GM23338 (cell line): Measurements from ENCODE around the gene CNNM4. TPM values are rescaled to one million over a fixed set of nuclear protein-coding genes. Genes with fewer than 3 reads are reported as not detected.

Experiments
- ATAC-seq: fragments of 200-7000 bp; cut with Tn5 transposase; 3 replicates; pipeline ENCODE4 v1.9.1; 2020
- DNase-seq: peaks from one replicate; pipeline ENCODE4 v3.0.0-alpha.2; 2015; ENCODE audit warnings: low spot score
- H2AFZ ChIP-seq: fragments of 200-600 bp; sonication (generic); 2 replicates; pipeline ENCODE4 v1.8.0; 2016; ENCODE audit warnings: antibody characterized with exemption, mild to moderate bottlenecking, moderate library complexity
- H3F3A ChIP-seq: fragments of 200-600 bp; sonication (generic); replicated peaks from 2 replicates; pipeline ENCODE4 v1.8.0; 2017; ENCODE audit warnings: antibody characterized with exemption, mixed run types, low read depth
- H3K27ac ChIP-seq: fragments of 200-600 bp; sonication (generic); 2 replicates; pipeline ENCODE4 v1.6.1; 2016; ENCODE audit warnings: low read depth
- H3K27me3 ChIP-seq: fragments of 200-600 bp; sonication (generic); 2 replicates; pipeline ENCODE4 v1.8.0; 2016; ENCODE audit warnings: mild to moderate bottlenecking, mixed run types, moderate library complexity; ENCODE audit not compliant: insufficient read depth
- H3K36me3 ChIP-seq: fragments of 200-600 bp; sonication (generic); 2 replicates; pipeline ENCODE4 v1.8.0; 2016; ENCODE audit warnings: mild to moderate bottlenecking; ENCODE audit not compliant: insufficient read depth
- H3K4me1 ChIP-seq: fragments of 200-600 bp; sonication (generic); 2 replicates; pipeline ENCODE4 v1.8.0; 2016; ENCODE audit warnings: mild to moderate bottlenecking, moderate library complexity; ENCODE audit not compliant: insufficient read depth
- H3K4me2 ChIP-seq: fragments of 200-600 bp; sonication (generic); 2 replicates; pipeline ENCODE4 v1.7.1; 2017; ENCODE audit warnings: mixed run types
- H3K4me3 ChIP-seq: fragments of 200-600 bp; sonication (generic); 2 replicates; pipeline ENCODE4 v1.6.1; 2016; ENCODE audit warnings: mixed run types
- H3K79me2 ChIP-seq: fragments of 200-600 bp; sonication (generic); replicated peaks from 2 replicates; pipeline ENCODE4 v1.8.0; 2017; ENCODE audit warnings: mild to moderate bottlenecking; ENCODE audit not compliant: insufficient read depth
- H3K9me2 ChIP-seq: fragments of 200-600 bp; sonication (generic); 2 replicates; pipeline ENCODE4 v1.8.0; 2017; ENCODE audit not compliant: insufficient read depth
- H4K20me1 ChIP-seq: fragments of 200-600 bp; sonication (generic); replicated peaks from 2 replicates; pipeline ENCODE4 v1.8.0; 2017; ENCODE audit warnings: mild to moderate bottlenecking; ENCODE audit not compliant: insufficient read depth
- H3K27ac Mint-ChIP-seq: 2 replicates; pipeline ENCODE4 v1.8.0; 2020; ENCODE audit warnings: inconsistent platforms, mild to moderate bottlenecking, moderate library complexity, mixed read lengths
- H3K27me3 Mint-ChIP-seq: 3 replicates; pipeline ENCODE4 v1.8.0; 2022; ENCODE audit warnings: low read depth, mild to moderate bottlenecking, moderate library complexity, mixed read lengths, inconsistent platforms; ENCODE audit not compliant: insufficient read depth, poor library complexity
- H3K36me3 Mint-ChIP-seq: 3 replicates; pipeline ENCODE4 v1.8.0; 2021; ENCODE audit warnings: low read depth, mild to moderate bottlenecking, inconsistent platforms, moderate library complexity, mixed read lengths
- H3K4me1 Mint-ChIP-seq: 3 replicates; pipeline ENCODE4 v1.8.0; 2020; ENCODE audit warnings: mild to moderate bottlenecking, inconsistent platforms, mixed read lengths
- H3K4me3 Mint-ChIP-seq: 3 replicates; pipeline ENCODE4 v1.8.0; 2021; ENCODE audit warnings: moderate library complexity, mild to moderate bottlenecking, inconsistent platforms, mixed read lengths
- H3K9me3 Mint-ChIP-seq: 3 replicates; pipeline ENCODE4 v1.8.0; 2020; ENCODE audit warnings: moderate library complexity, mild to moderate bottlenecking, inconsistent platforms, mixed read lengths
- CREB1 ChIP-seq: fragments of 250-450 bp; sonication (Bioruptor Pico); IDR thresholded peaks from 2 replicates; pipeline ENCODE4 v1.5.0; 2020; ENCODE audit warnings: low read depth, mild to moderate bottlenecking, moderate library complexity
- CTCF ChIP-seq, 2 experiments: fragments of 200-600 bp in 1 of 2; sonication (generic) in 1 of 2; conservative IDR thresholded peaks; 2 replicates each; pipeline versions ENCODE4 v1.5.1 to v1.6.1; 2016 to 2017; ENCODE audit warnings: antibody characterized with exemption in 2 of 2, low read depth in 2 of 2, mild to moderate bottlenecking in 2 of 2, moderate library complexity in 1 of 2
- ETS1 ChIP-seq: IDR thresholded peaks from 2 replicates; pipeline ENCODE4 v1.6.1; 2016; ENCODE audit warnings: antibody characterized with exemption
- EZH2 ChIP-seq: fragments of 200-600 bp; sonication (generic); IDR thresholded peaks from one replicate; pipeline ENCODE4 v1.8.0; 2017; ENCODE audit warnings: antibody characterized with exemption, mild to moderate bottlenecking, low read depth; ENCODE audit not compliant: unreplicated experiment
- EZH2phosphoT487 ChIP-seq: fragments of 200-600 bp; sonication (generic); IDR thresholded peaks from one replicate; pipeline ENCODE4 v1.8.1; 2018; ENCODE audit warnings: antibody characterized with exemption; ENCODE audit not compliant: unreplicated experiment
- NANOG ChIP-seq: IDR thresholded peaks from 2 replicates; pipeline ENCODE4 v1.6.1; 2016; ENCODE audit warnings: antibody characterized with exemption, borderline replicate concordance
- POLR2AphosphoS5 ChIP-seq: IDR thresholded peaks from 2 replicates; pipeline ENCODE4 v1.6.1; 2016; ENCODE audit warnings: antibody characterized with exemption, low read depth
- REST ChIP-seq: IDR thresholded peaks from one replicate; pipeline ENCODE4 v1.6.1; 2018; ENCODE audit warnings: antibody characterized with exemption; ENCODE audit not compliant: unreplicated experiment
- STAT1 ChIP-seq: IDR thresholded peaks from one replicate; pipeline ENCODE4 v1.6.1; 2016; ENCODE audit warnings: antibody characterized with exemption; ENCODE audit not compliant: unreplicated experiment
- ZNF114 ChIP-seq: fragments of 250-450 bp; sonication (Bioruptor Pico); IDR thresholded peaks from 2 replicates; pipeline ENCODE4 v1.5.0; 2020; ENCODE audit warnings: mild to moderate bottlenecking, moderate library complexity
- ZNF331 ChIP-seq: fragments of 250-450 bp; sonication (Bioruptor Pico); IDR thresholded peaks from 2 replicates; pipeline ENCODE4 v1.5.0; 2020; ENCODE audit warnings: low read depth, mild to moderate bottlenecking, moderate library complexity
- ZNF462 ChIP-seq: fragments of 250-450 bp; sonication (Bioruptor Pico); IDR thresholded peaks from 2 replicates; pipeline ENCODE4 v1.5.0; 2020; ENCODE audit warnings: mild to moderate bottlenecking, moderate library complexity
- polyA plus RNA-seq: library from polyadenylated mRNA; unstranded; fragments of >200 nt; fragmentation: Nextera tagmentation; extraction: Ambion mirVana; gene quantifications from 2 replicates; pipeline ENCODE4 v1.2.1, GENCODE V29; 2016
- total RNA-seq: library from RNA; depleted of rRNA; stranded (reverse); fragments of >200 nt; shearing (Covaris generic); gene quantifications from 2 replicates; pipeline ENCODE4 v1.2.3, GENCODE V29; 2014

The CNNM4 gene
- total and polyA plus RNA-seq, 2 experiments from 2014 or later: 2.9 to 12.9 TPM

GRCh38 chr2:96813656-96814055 lies 53.0 kb downstream of the CNNM4 start:
- Histone ChIP-seq H2AFZ (no peak overlapping the region), H3K4me2 (no peak overlapping the region), H3K79me2 (peaks cover 17% of the 10 kb centered on the region), H3F3A (peaks cover 6% of the 10 kb centered on the region; the same call in 1 of the 2 replicates), H4K20me1 (peaks cover 14% of the 10 kb centered on the region), H3K4me3 (no peak overlapping the region), H3K4me1 (peaks cover 19% of the 10 kb centered on the region), H3K27me3 (no peaks in the 10 kb centered on the region), H3K36me3 (no peaks in the 10 kb centered on the region), H3K9me2 (no peaks in the 10 kb centered on the region), H3K27ac (no peak overlapping the region)
- peaks cover 11% of the 10 kb centered on the region for H3K36me3 Mint-ChIP-seq
- peaks cover 14% of the 10 kb centered on the region for H3K27me3 Mint-ChIP-seq
- H3K9me3 Mint-ChIP-seq: no peaks in the 10 kb centered on the region
- no peak for TF ChIP-seq ZNF331 (CRISPR knock-in tag)
- TF ChIP-seq EZH2: no peak
- no peak for TF ChIP-seq REST
- TF ChIP-seq ZNF114 (CRISPR knock-in tag): no peak
- no peak for TF ChIP-seq EZH2phosphoT487
- TF ChIP-seq ZNF462 (CRISPR knock-in tag): no peak
- no peak for TF ChIP-seq STAT1
- TF ChIP-seq CTCF (conservative IDR thresholded peaks at IDR 0.05; ENCODE audit: low read depth in 2 of 2): no peak
- no peak for TF ChIP-seq ETS1
- TF ChIP-seq CREB1: no peak
- TF ChIP-seq NANOG: no peak
- TF ChIP-seq POLR2AphosphoS5: no peak
- H3K4me3 Mint-ChIP-seq: no peak overlapping the region
- ATAC-seq (no peak), DNase-seq (no peak)
- no peak overlapping the region for H3K27ac Mint-ChIP-seq
- peaks cover 13% of the 10 kb centered on the region for H3K4me1 Mint-ChIP-seq
